Liver (tissue), 3 donors: ENCODE data around the gene IRAK2.
A peak's percentile ranks its signal among the peaks of the same experiment; 100 is the strongest.

Experiments used
- EGR1 ChIP-seq, 2 donors: IDR thresholded peaks; 2 replicates each; pipeline ENCODE4 v1.6.1; 2016 to 2018; ENCODE audit warnings: antibody characterized with exemption in 2 of 2, low read depth in 2 of 2
- FOXA1 ChIP-seq: IDR thresholded peaks from 2 replicates; pipeline ENCODE4 v1.6.1; 2016; ENCODE audit warnings: antibody characterized with exemption
- GABPA ChIP-seq, 2 donors: IDR thresholded peaks in 1 of 2; conservative IDR thresholded peaks in 1 of 2; 2 replicates each; pipeline ENCODE4 v1.6.1; 2016; ENCODE audit warnings: antibody characterized with exemption in 2 of 2, mild to moderate bottlenecking in 1 of 2, moderate library complexity in 1 of 2
- JUND ChIP-seq, 2 donors: IDR thresholded peaks; 2 replicates each; pipeline ENCODE4 v1.6.1; 2016; ENCODE audit warnings: antibody characterized with exemption in 2 of 2
- RAD21 ChIP-seq, 2 donors: IDR thresholded peaks; 2 replicates each; pipeline ENCODE4 v1.6.1; 2016; ENCODE audit warnings: antibody characterized with exemption in 2 of 2, mild to moderate bottlenecking in 2 of 2
- REST ChIP-seq: IDR thresholded peaks from 2 replicates; pipeline ENCODE4 v1.6.1; 2016; ENCODE audit warnings: antibody characterized with exemption, mild to moderate bottlenecking
- RXRA ChIP-seq, 2 donors: IDR thresholded peaks; 2 replicates each; pipeline ENCODE4 v1.6.1; 2017 to 2018; ENCODE audit warnings: antibody characterized with exemption in 2 of 2, mild to moderate bottlenecking in 1 of 2
- SP1 ChIP-seq: IDR thresholded peaks from 2 replicates; pipeline ENCODE4 v1.6.1; 2018; ENCODE audit warnings: antibody characterized with exemption, mild to moderate bottlenecking
- TAF1 ChIP-seq: conservative IDR thresholded peaks from 2 replicates; pipeline ENCODE4 v1.6.1; 2016; ENCODE audit warnings: antibody characterized with exemption, mild to moderate bottlenecking
- YY1 ChIP-seq: IDR thresholded peaks from 2 replicates; pipeline ENCODE4 v1.6.1; 2016; ENCODE audit warnings: antibody characterized with exemption, mild to moderate bottlenecking
- TF ChIP-seq, protein P1 (sequence below): fragments of 150-350 bp; IDR thresholded peaks from 2 replicates; pipeline ENCODE4 v1.5.1; 2017; ENCODE audit warnings: improper control_type of control experiment, low read depth, low read length; ENCODE audit not compliant: missing input control
- TF ChIP-seq, protein P2 (sequence below): IDR thresholded peaks from 2 replicates; pipeline ENCODE4 v1.6.1; 2016; ENCODE audit warnings: antibody characterized with exemption
- donor health status: healthy.
- donor health status: healthy.

DNA sequence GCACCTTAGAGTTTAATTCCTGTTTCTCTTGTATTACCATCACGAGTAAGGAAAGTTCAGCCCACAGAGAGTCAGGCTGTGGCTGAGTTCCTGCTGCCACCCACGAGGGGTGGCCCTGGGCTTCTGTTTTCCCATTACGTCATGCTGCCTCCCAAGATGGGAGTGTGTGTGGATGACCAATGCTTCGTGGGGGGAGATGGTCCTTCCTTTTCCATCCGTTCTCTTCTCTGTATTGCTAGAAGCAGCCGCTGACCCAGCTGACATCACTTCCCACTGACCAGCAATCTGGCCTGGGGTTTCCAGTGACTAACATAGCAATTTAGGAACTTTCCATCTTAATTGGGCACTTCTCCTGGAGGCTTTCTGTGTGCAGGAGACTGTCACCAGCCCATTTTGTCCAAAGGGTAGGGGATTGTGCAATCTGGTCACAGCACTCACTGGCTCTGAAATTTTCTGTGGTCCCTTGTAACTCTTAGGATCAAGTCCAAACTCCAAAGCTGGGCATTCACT lies 9.3 kb downstream of the IRAK2 start:
- TF ChIP-seq RXRA (IDR thresholded peaks at IDR 0.05): peak; percentile 48 to 58
- no peak for TF ChIP-seq REST
- TF ChIP-seq, protein P1, sequence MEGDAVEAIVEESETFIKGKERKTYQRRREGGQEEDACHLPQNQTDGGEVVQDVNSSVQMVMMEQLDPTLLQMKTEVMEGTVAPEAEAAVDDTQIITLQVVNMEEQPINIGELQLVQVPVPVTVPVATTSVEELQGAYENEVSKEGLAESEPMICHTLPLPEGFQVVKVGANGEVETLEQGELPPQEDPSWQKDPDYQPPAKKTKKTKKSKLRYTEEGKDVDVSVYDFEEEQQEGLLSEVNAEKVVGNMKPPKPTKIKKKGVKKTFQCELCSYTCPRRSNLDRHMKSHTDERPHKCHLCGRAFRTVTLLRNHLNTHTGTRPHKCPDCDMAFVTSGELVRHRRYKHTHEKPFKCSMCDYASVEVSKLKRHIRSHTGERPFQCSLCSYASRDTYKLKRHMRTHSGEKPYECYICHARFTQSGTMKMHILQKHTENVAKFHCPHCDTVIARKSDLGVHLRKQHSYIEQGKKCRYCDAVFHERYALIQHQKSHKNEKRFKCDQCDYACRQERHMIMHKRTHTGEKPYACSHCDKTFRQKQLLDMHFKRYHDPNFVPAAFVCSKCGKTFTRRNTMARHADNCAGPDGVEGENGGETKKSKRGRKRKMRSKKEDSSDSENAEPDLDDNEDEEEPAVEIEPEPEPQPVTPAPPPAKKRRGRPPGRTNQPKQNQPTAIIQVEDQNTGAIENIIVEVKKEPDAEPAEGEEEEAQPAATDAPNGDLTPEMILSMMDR: no peak
- TF ChIP-seq FOXA1: no peak
- peak; percentile 62 to 85 for TF ChIP-seq JUND (IDR thresholded peaks at IDR 0.05)
- peak; percentile 53 for TF ChIP-seq YY1
- peak; percentile 55 for TF ChIP-seq SP1
- peak in 1 of 2 donors; percentile 47 for TF ChIP-seq EGR1 (IDR thresholded peaks at IDR 0.05; ENCODE audit: low read depth in 2 of 2)
- TF ChIP-seq, protein P2, sequence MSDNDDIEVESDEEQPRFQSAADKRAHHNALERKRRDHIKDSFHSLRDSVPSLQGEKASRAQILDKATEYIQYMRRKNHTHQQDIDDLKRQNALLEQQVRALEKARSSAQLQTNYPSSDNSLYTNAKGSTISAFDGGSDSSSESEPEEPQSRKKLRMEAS: peak; percentile 60
- TF ChIP-seq GABPA (IDR thresholded peaks at IDR 0.05 in 1 of 2, conservative IDR thresholded peaks at IDR 0.05 in 1 of 2): no peak
- TF ChIP-seq RAD21 (IDR thresholded peaks at IDR 0.05): peak; percentile 34 to 47
- no peak for TF ChIP-seq TAF1
